GM04503 (cell line): ENCODE measurements around the gene LCORL.
"Not testable (repeated sequence)": the region's sequence is repeated elsewhere in the genome, so short reads cannot be mapped to it uniquely, and the experiment has no call there.

Source experiments
- DNase-seq: peaks from one replicate; pipeline ENCODE4 v3.0.0-alpha.2; 2012; ENCODE audit warnings: low read depth

The LCORL gene

DNA sequence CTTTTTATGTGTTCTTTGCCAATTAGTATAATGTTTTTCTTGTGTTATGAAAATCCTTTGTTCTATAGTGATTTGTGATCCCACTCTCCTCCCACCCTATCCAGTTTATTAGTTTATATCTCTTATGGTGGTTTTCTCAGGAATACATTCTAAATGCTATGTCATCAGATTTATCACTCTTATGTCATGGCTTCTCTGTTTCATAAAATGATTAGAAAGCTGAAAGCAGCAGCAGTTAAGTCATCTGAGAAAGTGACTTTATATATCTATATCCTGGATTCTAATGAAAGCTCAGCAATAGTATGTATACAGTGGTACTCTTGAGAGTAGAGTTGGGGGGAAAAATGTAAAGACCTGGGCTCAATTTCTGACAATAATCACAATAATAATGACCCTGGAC is 169.6 kb downstream of the LCORL start:
- DNase-seq, result no peak

DNA sequence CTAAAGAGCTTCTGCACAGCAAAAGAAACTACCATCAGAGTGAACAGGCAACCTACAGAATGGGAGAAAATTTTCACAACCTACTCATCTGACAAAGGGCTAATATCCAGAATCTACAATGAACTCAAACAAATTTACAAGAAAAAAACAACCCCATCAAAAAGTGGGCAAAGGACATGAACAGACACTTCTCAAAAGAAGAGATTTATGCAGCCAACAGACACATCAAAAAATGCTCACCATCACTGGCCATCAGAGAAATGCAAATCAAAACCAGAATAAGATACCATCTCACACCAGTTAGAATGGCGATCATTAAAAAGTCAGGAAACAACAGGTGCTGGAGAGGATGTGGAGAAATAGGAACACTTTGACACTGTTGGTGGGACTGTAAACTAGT is 171.3 kb downstream of the LCORL start:
- not testable (repeated sequence) for DNase-seq

DNA sequence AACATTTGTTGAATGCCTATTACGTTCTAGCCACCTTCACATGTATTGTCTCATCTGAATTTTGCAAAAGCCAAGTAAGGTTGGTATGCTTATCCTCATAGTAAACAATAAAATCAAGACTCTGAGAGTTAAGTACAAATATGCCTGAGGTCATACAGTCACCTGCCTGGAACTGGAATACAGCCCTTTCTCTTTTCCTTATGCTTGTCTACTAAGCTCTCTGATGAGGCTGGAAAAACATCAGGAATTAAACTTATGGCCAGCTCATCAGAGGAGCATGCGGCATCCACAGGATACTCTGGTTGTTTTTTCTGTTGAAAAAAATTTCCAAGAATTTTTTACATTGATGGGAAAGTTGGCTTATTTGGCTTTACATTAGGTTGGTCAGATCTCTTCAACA is 175.3 kb downstream of the LCORL start:
- DNase-seq, result no peak

DNA sequence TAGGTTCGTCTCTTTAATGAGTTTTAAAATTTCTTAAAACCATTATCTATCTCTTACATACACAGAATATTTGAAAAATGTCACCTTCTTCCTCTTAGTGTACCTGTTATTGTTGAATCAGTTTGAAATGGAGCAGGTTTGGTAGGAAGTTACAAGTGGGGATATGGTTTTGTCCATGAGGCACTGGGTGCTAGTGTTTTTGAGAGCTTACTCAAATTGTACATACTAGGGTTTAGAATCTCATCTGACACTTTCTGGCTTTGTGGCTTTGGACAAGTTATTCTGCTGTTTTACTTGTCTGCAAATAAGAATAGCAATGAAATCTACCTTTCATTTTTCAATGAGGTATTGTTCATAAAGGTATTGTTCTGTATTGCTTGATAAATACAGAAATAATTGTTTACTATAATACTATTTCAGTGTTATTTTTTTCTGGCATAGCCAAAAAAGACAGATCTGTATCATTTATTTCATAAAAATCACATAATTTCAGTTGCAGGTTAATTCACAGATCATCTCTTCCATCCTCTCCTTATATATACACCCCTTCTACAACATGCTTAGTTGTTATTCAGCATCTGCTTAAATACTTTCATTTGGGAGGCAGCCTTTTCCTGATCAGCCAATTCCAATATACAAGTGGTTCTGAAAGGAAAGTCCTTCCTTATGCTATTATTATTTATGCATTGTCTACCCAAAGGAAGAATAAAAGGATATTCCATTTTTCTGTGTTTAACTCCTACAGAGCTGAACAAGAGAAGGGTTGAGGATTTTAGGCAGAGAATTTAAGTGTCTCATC is 197.5 kb downstream of the LCORL start:
- DNase-seq, result no peak

DNA sequence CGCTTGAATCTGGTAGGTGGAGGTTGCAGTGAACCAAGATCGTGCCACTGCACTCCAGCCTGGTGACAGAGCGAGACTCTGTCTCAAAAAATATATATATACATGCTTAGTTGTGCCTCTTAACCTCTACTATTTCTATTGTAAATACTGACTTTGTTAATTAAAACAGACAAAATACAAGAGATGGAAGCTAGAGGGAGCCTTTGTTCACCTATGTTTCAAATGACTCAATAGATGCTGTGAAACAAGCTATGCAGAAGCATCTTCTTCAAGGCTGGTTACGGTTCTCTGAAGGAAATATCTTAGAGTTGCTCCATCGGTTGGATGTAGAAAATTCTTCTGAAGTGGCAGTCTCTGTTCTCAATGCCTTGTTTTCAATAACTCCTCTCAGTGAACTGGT is 204.5 kb downstream of the LCORL start:
- peak; percentile 53 for DNase-seq

DNA sequence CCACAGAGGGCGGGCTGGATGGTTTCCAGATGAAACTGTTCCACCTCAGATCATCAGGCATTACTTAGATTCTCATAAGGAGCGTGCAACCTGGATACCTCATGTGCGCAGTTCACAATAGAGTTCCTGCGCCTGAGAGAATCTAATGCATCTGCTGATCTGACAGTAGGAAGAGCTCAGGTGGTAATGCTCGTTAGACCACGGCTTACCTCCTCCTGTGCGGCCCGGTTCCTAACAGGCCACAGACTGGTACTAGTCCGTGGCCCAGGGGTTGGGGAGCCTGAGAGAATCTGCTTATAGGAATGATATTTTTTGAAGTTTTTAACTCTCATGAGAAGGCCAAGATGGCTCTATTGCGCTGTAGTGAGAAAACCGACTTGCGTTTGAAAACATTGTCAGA is 205.4 kb downstream of the LCORL start:
- no peak for DNase-seq

DNA sequence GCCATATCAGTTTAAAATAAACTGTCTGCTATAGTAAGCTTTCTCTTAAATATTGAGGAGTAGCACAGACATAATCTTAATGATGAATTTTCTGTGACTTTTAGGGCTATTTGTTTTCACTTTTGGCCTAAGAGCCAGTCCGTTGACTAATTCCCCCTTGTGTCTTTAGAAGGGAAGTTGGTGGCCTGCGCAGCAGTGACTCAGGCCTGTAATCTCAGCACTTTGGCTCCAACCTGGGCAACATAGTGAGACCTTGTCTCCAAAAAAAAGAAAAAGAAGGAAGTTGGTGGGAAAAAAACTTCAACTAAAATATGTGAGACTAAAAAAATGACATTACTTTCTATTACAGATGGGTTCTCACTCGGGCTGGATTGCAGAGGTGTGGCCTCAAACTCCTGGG is 207.4 kb downstream of the LCORL start:
- no peak for DNase-seq

DNA sequence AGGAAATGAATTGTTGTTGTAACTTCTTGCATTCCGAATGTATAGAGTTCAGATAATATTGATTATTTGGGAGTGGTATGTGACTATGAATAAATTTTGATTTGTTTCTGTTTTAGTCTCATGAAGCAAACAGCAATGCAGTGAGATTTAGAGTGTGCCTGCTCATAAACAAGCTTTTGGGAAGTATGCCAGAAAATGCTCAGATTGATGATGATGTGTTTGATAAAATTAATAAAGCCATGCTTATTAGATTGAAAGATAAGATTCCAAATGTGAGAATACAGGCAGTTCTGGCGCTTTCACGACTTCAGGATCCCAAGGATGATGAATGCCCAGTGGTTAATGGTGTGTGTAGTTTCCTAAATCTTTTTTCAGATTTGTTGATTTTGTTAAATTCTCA is 208.8 kb downstream of the LCORL start:
- no peak for DNase-seq

DNA sequence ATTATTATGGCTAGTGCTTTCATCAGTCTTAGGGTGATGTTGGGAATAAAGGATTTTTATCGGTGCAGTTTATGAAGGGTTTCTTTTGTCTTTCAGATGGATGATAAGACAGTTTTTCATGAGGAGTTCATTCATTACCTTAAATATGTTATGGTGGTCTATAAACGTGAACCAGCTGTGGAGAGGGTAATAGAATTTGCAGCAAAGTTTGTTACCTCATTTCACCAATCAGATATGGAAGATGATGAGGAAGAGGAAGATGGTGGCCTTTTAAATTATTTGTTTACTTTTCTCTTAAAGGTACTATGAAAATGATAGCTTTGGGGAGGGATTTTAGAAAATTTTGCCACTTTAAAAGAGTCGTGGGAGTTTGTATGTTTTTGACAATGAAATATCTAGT is 209.4 kb downstream of the LCORL start:
- no peak for DNase-seq

DNA sequence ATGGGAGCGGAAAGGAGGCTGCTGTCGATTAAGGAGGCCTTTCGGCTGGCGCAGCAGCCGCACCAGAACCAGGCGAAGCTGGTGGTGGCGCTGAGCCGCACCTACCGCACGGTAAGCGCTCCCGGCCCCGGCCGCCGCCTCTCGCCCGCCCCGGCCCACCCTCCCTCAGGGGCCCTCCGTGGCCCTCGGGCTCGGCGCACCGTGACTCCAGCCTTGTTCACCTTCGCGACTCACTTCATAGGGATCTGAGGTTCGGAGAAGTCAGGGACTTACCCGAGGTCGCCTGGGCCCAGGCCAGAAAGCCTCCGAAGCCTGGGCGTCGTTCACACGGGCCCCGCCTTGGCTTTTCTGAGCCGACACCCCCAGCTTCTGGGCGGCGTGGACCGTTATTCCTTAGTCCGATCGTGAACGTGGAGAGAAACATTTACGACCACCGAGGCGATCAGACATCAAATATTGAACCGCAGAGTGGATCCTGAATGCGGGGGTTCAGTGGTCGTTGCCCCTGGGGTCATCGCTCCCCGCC is 210.4 kb downstream of the LCORL start:
- DNase-seq, result no peak

DNA sequence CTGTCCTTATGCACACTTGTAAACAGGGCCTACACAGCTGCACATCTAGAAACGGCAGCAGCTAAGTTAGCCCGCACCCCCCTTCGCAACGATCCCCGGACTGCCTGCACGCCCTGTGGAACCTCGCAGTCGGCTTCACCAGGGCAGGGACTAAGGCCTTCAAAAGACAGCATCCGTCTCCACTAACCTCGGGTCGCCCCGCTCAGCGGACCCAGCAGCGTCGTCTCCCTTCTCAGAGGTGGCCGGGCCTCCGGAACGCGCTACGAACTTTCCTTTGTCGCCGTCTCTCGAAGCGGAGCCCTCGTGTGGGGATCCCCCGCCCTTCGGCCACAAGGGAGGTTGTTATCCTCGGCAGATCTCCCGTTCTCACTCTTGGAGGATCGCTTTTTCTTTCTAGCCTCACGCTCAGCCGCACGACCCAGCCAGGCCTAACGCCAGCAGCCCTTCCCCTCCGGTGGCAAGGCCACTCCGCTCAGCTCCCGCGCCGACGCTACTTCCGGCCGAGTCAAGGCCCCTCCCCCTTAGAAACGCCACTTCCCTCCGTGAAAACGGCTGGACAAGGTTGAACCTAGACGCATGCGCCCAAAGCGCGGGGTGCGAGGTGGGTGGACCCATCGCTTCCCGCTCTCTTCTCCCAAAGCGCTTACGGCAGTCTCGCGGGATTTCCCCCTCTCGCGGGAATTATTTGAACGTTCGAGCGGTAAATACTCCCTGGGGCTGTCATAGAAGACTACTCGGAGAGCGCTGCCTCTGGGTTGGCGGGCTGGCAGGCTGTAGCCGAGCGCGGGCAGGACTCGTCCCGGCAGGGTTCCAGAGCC is 211.1 kb downstream of the LCORL start, which contains the start of the genes DCAF16 and NCAPG:
DCAF16 (minus strand) TSS at position 498 of the 818 bp plus-strand sequence. CDS start 6,616 bp downstream, outside the sequence.
NCAPG (plus strand) TSS at position 720 of the 818 bp plus-strand sequence. CDS start 99 bp downstream, outside the sequence.
- DNase-seq, result peak; percentile 89

DNA sequence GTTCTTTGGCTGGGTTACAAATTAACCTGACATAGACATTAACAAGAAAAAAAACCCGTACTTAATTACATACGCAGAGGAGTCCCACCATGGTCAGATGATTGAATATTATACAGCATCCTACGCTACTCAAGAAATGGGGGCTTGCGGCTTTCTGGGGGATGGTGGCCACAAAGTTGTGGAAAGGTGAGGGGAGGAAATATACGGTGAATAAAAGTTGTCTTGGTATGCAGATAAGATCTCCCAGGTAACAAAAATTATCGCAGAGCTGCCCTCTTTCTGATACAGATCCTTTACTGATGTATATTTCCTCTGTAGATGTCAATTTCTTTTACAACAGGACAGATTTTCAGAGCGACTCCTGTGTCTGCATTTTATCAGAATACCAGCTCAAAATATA is 211.9 kb downstream of the LCORL start:
- no peak for DNase-seq

DNA sequence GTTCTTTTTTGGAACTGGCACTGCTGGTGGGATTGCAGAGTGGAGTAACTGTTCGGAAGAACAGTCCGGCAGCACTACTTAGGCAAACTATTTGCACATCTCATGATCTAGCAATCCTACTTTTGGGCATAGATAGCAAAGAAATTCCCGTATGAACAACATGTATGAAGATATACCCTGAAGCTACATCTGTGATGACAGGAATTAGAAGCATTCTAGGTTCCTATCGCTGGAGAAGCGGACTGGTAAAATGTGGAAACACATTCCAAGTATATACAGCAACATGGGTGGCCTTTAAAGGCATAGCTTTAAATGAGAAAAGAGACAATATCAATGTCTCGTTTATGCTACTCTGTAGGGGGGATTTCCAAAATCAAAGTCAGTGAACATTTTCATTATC is 214.1 kb downstream of the LCORL start:
- DNase-seq, result no peak

DNA sequence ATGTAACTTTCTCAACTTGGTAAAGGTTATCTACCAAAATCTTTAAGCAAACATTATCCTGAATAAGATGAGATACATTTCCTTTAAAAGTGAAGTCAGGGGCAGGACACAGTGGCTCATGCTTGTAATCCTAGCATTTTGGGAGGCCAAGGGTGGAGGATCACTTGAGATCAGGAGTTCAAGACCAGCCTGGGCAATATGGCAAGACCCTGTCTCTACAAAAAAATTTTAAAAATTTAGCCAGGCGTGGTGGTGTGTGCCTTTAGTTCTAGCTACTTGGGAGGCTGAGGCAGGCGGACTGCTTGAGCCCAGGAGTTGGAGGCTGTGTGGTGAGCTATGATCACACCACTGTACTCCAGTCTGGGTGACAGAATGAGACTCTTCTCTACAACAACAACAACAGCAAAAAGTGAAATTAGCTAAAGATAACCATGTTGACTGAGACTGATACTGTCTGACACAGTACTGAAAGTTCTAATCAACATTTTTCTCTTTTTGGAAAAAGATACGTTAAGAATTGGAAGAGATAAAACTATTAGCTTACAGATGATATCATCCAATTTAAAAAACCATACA is 215.9 kb downstream of the LCORL start:
- no peak for DNase-seq

DNA sequence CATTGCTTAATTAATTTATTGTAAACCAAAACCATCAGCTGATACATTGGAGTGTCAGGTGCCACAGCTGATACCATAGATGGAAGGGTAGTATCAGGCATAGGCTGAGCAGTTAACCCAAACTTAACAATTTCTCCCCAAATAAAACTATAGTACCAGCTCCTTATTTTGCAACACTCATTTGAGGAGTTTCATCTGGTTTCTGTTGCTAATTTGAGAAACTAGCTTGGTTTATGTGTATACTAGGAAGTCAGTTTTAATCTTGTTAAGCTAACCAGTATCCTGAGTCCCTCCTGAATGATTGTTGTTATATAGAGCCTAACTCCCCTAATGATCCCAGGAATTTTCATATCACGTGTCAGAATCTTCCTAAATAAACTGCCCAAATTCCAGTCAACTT is 223.7 kb downstream of the LCORL start:
- no peak for DNase-seq

DNA sequence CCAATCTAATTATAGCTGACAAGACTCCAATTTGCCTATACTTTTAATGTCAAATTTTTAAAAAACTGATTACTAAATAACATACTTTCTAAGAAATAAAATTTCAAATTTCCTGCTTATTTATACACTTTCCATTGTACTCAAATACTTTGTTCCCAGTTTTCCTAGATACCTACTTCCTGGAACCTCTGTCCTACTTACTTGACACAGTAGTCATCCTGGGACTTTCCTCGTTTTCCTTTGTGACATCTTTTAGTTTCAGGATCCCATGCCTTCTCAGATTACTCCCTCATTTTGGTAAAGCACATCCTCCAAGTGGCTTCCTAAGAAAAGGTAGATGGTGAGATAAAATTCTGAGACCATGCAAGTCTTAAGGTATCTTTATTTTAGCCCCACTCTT is 226.8 kb downstream of the LCORL start:
- DNase-seq, result no peak
